ENCODE data around the gene ALK.

DNA sequence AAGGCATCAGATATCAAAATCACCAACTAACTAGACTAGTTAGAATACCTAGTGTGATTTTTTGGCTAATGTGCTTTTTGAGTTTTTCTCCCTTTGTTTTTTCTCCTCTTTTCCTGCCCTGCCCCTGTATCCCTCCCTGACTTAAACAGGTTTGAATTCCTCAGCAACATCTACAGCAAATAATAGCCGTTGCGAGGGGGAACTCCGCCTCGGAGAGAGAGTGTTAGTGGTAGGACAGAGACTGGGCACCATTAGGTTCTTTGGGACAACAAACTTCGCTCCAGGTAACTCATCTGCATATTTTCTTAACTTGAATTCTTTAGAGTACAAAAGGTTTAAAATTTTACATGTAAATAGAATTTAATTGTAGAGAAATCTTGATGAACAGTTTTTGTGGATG is 761.2 kb downstream of the ALK start:
- TF ChIP-seq, protein P1, sequence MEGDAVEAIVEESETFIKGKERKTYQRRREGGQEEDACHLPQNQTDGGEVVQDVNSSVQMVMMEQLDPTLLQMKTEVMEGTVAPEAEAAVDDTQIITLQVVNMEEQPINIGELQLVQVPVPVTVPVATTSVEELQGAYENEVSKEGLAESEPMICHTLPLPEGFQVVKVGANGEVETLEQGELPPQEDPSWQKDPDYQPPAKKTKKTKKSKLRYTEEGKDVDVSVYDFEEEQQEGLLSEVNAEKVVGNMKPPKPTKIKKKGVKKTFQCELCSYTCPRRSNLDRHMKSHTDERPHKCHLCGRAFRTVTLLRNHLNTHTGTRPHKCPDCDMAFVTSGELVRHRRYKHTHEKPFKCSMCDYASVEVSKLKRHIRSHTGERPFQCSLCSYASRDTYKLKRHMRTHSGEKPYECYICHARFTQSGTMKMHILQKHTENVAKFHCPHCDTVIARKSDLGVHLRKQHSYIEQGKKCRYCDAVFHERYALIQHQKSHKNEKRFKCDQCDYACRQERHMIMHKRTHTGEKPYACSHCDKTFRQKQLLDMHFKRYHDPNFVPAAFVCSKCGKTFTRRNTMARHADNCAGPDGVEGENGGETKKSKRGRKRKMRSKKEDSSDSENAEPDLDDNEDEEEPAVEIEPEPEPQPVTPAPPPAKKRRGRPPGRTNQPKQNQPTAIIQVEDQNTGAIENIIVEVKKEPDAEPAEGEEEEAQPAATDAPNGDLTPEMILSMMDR (IDR thresholded peaks at IDR 0.05; ENCODE audit: low read depth, low read length): no peak
- no peak for TF ChIP-seq EZH2phosphoT487 (IDR thresholded peaks at IDR 0.05; ENCODE audit: low read depth)
